Vagina (tissue), 2 donors: ENCODE results near the gene SMIM1.

Experiments used
- POLR2A ChIP-seq, 2 donors: fragments of 450-650 bp; IDR thresholded peaks; one replicate each; pipeline ENCODE4 v1.6.1; 2017; ENCODE audit warnings: antibody characterized with exemption in 2 of 2, mild to moderate bottlenecking in 2 of 2, moderate library complexity in 2 of 2
- POLR2AphosphoS5 ChIP-seq, 2 donors: sonication (generic); formaldehyde crosslinking; IDR thresholded peaks; one replicate each; pipeline ENCODE4 v1.9.0; 2017; ENCODE audit warnings: antibody characterized with exemption in 2 of 2, mild to moderate bottlenecking in 2 of 2, low read depth in 1 of 2; ENCODE audit not compliant: insufficient read depth in 1 of 2

DNA sequence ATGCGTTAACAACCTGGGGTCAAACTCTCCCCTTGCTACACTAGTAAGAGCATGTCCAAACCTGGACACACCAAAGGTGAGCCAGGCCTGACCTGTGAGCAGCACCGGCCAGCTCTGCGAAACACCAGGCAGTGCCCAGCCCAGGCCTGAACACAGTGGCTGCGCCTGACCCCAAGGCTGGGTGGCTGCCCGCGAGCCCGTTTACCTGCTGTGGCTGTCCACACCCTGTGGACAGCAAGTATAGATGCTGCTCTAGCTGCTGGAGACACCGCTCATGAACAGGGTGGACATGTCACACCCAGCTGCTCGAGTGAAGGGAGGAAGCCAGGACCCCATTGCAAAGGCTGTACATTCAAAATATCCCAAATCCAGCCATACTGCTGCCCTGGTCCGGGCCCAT lies 27.9 kb upstream of the SMIM1 start:
- no peak for TF ChIP-seq POLR2A (IDR thresholded peaks at IDR 0.05)
- TF ChIP-seq POLR2AphosphoS5 (IDR thresholded peaks at IDR 0.05; ENCODE audit: insufficient read depth in 1 of 2, low read depth in 1 of 2): no peak
